COR-L47 (cell line): ENCODE measurements around the gene IFT22.
"Not testable (repeated sequence)": the region's sequence is repeated elsewhere in the genome, so short reads cannot be mapped to it uniquely, and the experiment has no call there.

ENCODE experiments used
- DNase-seq: peaks from one replicate; lab custom pipeline; 2025; lab: John Stamatoyannopoulos, UW

The IFT22 gene

GRCh38 chr7:101321491-101322401 is at the start of gene IFT22:
Gene IFT22, minus strand, starts transcription at chr7:101321812. Its CDS starts 103 bp downstream, at chr7:101321709.
- peak; percentile 95 for DNase-seq

GRCh38 chr7:101370836-101371235 is 49.2 kb upstream of the IFT22 start:
- no peak for DNase-seq

GRCh38 chr7:101368422-101369165 is 47.0 kb upstream of the IFT22 start:
- DNase-seq: no peak

- no peak for DNase-seq
Measured at GRCh38 chr7:101367676-101368075, 46.1 kb upstream of the IFT22 start.

GRCh38 chr7:101365956-101366355 is 44.3 kb upstream of the IFT22 start:
- DNase-seq: no peak

- DNase-seq: no peak
Measured at GRCh38 chr7:101363734-101364374, 42.2 kb upstream of the IFT22 start.

- DNase-seq: no peak
Measured at GRCh38 chr7:101363196-101363733, 41.7 kb upstream of the IFT22 start.

GRCh38 chr7:101362334-101363195 is 41.0 kb upstream of the IFT22 start, which contains the start of gene COL26A1:
Gene COL26A1, plus strand, starts transcription at chr7:101362875. Its CDS starts 158 bp downstream, at chr7:101363033.
- DNase-seq: no peak

- DNase-seq: no peak
Measured at GRCh38 chr7:101357433-101357832, 35.8 kb upstream of the IFT22 start.

GRCh38 chr7:101352920-101353308 is 31.3 kb upstream of the IFT22 start:
- no peak for DNase-seq

GRCh38 chr7:101349300-101349699 is 27.7 kb upstream of the IFT22 start:
- DNase-seq: not testable (repeated sequence)

- not testable (repeated sequence) for DNase-seq
Measured at GRCh38 chr7:101348456-101349067, 26.9 kb upstream of the IFT22 start.

- no peak for DNase-seq
Measured at GRCh38 chr7:101347477-101347876, 25.9 kb upstream of the IFT22 start.

GRCh38 chr7:101342892-101343291 is 21.3 kb upstream of the IFT22 start:
- no peak for DNase-seq

GRCh38 chr7:101340379-101340778 is 18.8 kb upstream of the IFT22 start:
- DNase-seq: no peak

GRCh38 chr7:101333912-101334311 is 12.3 kb upstream of the IFT22 start:
- no peak for DNase-seq

- no peak for DNase-seq
Measured at GRCh38 chr7:101332026-101332425, 10.4 kb upstream of the IFT22 start.

GRCh38 chr7:101330011-101330484 is 8.4 kb upstream of the IFT22 start:
- no peak for DNase-seq

- DNase-seq: no peak
Measured at GRCh38 chr7:101328159-101328558, 6.5 kb upstream of the IFT22 start.

GRCh38 chr7:101319401-101319800 is 2.2 kb downstream of the IFT22 start:
- DNase-seq: no peak

GRCh38 chr7:101315336-101315735 is 6.3 kb downstream of the IFT22 start:
- DNase-seq: no peak
